ENCODE measurements around the gene KIRREL3.

Gene KIRREL3

GRCh38 chr11:126713806-126714205 lies 286.8 kb downstream of the KIRREL3 start:
- TF ChIP-seq, protein P1, sequence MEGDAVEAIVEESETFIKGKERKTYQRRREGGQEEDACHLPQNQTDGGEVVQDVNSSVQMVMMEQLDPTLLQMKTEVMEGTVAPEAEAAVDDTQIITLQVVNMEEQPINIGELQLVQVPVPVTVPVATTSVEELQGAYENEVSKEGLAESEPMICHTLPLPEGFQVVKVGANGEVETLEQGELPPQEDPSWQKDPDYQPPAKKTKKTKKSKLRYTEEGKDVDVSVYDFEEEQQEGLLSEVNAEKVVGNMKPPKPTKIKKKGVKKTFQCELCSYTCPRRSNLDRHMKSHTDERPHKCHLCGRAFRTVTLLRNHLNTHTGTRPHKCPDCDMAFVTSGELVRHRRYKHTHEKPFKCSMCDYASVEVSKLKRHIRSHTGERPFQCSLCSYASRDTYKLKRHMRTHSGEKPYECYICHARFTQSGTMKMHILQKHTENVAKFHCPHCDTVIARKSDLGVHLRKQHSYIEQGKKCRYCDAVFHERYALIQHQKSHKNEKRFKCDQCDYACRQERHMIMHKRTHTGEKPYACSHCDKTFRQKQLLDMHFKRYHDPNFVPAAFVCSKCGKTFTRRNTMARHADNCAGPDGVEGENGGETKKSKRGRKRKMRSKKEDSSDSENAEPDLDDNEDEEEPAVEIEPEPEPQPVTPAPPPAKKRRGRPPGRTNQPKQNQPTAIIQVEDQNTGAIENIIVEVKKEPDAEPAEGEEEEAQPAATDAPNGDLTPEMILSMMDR (conservative IDR thresholded peaks at IDR 0.05), result no peak
- TF ChIP-seq ZFX (IDR thresholded peaks at IDR 0.05), result no peak
- no peak overlapping the region for H3K27ac ChIP-seq

DNA sequence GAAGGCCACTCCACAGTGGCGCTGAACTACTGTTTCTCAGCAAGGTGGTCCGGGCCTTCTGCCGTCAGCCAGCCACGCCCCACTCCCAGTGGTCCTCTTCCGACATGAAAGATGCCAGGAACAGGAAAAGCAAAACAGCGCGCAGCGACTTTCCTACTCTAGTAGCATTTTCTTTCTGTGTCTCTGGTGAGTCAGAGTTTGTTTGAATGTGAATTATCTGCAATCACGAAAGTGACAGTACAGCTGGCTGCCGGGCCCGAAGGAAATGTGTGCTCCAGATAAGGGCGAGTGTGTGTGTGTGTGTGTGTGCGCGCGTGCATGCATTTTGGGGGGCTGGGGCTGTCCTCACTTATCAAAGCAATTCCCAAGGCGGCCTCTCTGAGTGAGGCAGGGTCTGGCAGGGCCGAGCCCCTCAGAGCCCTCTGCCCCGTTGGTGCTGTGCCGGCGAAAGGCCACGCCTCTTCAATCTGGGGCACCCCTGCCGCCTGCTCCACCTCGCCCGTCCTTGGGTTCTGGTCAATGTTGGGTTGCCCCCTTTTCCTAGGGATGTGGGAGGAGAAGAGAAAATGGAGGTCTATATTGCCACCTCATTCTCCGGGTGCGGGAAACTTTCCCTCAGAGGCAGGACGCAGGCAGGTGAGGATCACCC lies 288.5 kb downstream of the KIRREL3 start:
- H3K27ac ChIP-seq, result no peak overlapping the region
- TF ChIP-seq, protein P1 (conservative IDR thresholded peaks at IDR 0.05), result no peak
- no peak for TF ChIP-seq ZFX (IDR thresholded peaks at IDR 0.05)

GRCh38 chr11:126710804-126711399 lies 289.7 kb downstream of the KIRREL3 start:
- TF ChIP-seq, protein P1 (conservative IDR thresholded peaks at IDR 0.05), result no peak
- no peak for TF ChIP-seq ZFX (IDR thresholded peaks at IDR 0.05)
- no peak overlapping the region for H3K27ac ChIP-seq

- no peak overlapping the region for H3K27ac ChIP-seq
- TF ChIP-seq, protein P1 (conservative IDR thresholded peaks at IDR 0.05), result no peak
- TF ChIP-seq ZFX (IDR thresholded peaks at IDR 0.05), result no peak
Measured at GRCh38 chr11:126707498-126707897, 293.1 kb downstream of the KIRREL3 start.

GRCh38 chr11:126704096-126704495 lies 296.5 kb downstream of the KIRREL3 start:
- H3K27ac ChIP-seq, result no peak overlapping the region

DNA sequence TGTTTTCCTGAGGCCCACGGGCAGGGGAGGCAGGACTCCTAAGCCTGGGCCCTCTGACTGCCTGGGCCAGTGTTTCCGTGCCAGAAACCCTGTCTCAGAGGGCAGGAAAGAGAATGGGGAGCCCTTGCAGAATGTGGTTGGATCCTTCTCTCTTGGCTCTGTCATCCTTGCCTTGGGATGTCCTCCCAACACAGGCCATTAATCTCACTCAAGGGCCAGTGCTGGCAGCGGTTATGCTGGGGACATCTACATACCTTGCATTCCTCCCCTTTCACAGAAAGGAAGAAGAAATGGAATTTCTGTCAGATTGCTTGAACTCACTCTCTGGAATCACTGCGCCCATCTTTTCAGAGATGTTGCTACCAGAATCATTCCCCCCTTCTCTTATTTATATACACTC lies 296.9 kb downstream of the KIRREL3 start:
- no peak overlapping the region for H3K27ac ChIP-seq
- TF ChIP-seq, protein P1 (conservative IDR thresholded peaks at IDR 0.05), result no peak
- no peak for TF ChIP-seq ZFX (IDR thresholded peaks at IDR 0.05)

More at GRCh38 chr11:126704096-126704495, 296.5 kb downstream of the KIRREL3 start:
- TF ChIP-seq, protein P1 (conservative IDR thresholded peaks at IDR 0.05), result no peak
- TF ChIP-seq ZFX (IDR thresholded peaks at IDR 0.05), result no peak

- no peak overlapping the region for H3K27ac ChIP-seq
- no peak for TF ChIP-seq ZFX (IDR thresholded peaks at IDR 0.05)
- TF ChIP-seq, protein P1 (conservative IDR thresholded peaks at IDR 0.05), result no peak
Measured at GRCh38 chr11:126702987-126703386, 297.6 kb downstream of the KIRREL3 start.
